Prostate gland (tissue), 2 donors: ENCODE measurements around the gene FAM83G. TPM values are rescaled to one million over a fixed set of nuclear protein-coding genes. Genes with fewer than 3 reads are reported as not detected.

ENCODE experiments used
- DNase-seq: peaks from one replicate; pipeline ENCODE4 v3.0.0-alpha.2; 2019; ENCODE audit warnings: low spot score
- H3K27ac ChIP-seq, 2 donors: fragments of 200-600 bp; sonication (generic); 2 replicates each; pipeline ENCODE4 v1.5.1; 2017 to 2019
- H3K27me3 ChIP-seq: fragments of 200-600 bp; sonication (generic); replicated peaks from 2 replicates; pipeline ENCODE4 v1.5.1; 2019; ENCODE audit not compliant: insufficient read depth
- H3K36me3 ChIP-seq, 2 donors: fragments of 200-600 bp; sonication (generic); 1 replicate in 1 of 2; 2 replicates in 1 of 2; pipeline versions ENCODE4 v1.5.1 to v1.8.1; 2017 to 2019
- H3K4me1 ChIP-seq: fragments of 200-600 bp; sonication (generic); replicated peaks from 2 replicates; pipeline ENCODE4 v1.5.1; 2019
- H3K4me3 ChIP-seq, 2 donors: fragments of 200-600 bp; sonication (generic); 2 replicates each; pipeline ENCODE4 v1.5.1; 2017 to 2019
- H3K9me3 ChIP-seq: fragments of 200-600 bp; sonication (generic); 2 replicates; pipeline ENCODE4 v1.5.1; 2017
- CTCF ChIP-seq, 4 experiments: fragments of 200-600 bp in 2 of 4; fragments of 450-650 bp in 2 of 4; sonication (generic) in 2 of 4; IDR thresholded peaks; 1 replicate in 3 of 4; 2 replicates in 1 of 4; pipeline ENCODE4 v1.5.1; 2016 to 2019; ENCODE audit warnings: antibody characterized with exemption in 4 of 4, mild to moderate bottlenecking in 2 of 4, moderate library complexity in 2 of 4
- POLR2A ChIP-seq: fragments of 450-650 bp; IDR thresholded peaks from one replicate; pipeline ENCODE4 v1.6.1; 2016; ENCODE audit warnings: antibody characterized with exemption, mild to moderate bottlenecking
- POLR2AphosphoS5 ChIP-seq: sonication (generic); formaldehyde crosslinking; IDR thresholded peaks from one replicate; pipeline ENCODE4 v1.6.1; 2017; ENCODE audit warnings: antibody characterized with exemption
- WGBS: methylation state at CpG from one replicate; pipeline ENCODE4 v1.1.5; 2018; 5-methylcytosine and 5-hydroxymethylcytosine counted together
- intact Hi-C: fragments of 100-400 bp; cut with DNase I; formaldehyde crosslinking; loops from one replicate; pipeline ENCODE4 v1.14.2; 2022
- total RNA-seq, 2 donors: library from RNA; depleted of rRNA; stranded (reverse); fragments of >200 nt; gene quantifications; one replicate each; pipeline ENCODE4 v1.1.0, GENCODE V29; 2016

Gene FAM83G
- total RNA-seq, 2 donors from 2014 or later, result 7.3 to 9.5 TPM

DNA sequence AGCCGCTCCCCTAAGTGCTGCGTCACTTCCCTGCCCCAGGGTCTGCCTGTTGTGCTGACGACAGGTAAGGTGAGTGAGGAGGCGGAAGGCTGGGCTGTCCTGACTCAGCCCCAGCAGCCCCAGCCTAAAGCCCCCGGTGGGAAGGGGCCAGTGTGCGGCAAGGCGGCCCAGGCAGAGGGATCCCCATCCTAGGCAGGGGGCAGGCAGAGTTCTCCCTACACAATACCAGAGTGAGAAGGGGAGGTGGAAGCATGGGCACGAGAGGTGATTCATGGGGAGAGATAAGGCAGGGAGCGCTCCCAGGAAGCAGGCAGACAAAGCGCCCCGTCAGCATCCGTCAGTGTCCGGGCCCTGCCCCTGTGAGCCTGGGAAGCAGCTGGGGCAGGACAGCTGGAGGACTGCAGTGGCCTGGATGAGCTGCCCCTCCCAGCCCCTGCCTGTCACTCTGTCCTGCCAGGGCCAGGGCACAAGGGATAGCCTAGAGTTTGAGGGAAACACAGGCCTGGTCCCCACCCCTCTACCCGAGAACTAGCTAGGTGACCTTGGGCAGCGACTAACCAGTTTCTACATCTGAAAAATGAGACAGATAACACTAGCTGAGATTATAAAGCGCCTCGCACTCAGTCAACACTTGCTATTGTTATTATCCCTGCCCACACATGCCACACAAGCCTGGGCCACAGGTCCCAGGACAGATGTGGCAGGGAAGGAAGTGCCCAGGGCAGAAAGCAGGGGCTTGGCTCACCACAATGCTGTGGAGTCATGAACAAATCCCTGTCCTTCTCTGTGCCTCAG is 3.8 kb downstream of the FAM83G start:
- Histone ChIP-seq H3K4me1 (no peaks in the 10 kb centered on the region), H3K27ac (no peak overlapping the region), H3K36me3 (no peaks in the 10 kb centered on the region), H3K27me3 (no peaks in the 10 kb centered on the region), H3K9me3 (no peaks in the 10 kb centered on the region), H3K4me3 (no peak overlapping the region)
- TF ChIP-seq POLR2A, result no peak
- TF ChIP-seq CTCF (IDR thresholded peaks at IDR 0.05), result no peak
- TF ChIP-seq POLR2AphosphoS5, result no peak
- DNase-seq, result no peak
- WGBS, result 66% methylated on average over 17 of the region's 17 CpGs
- intact Hi-C loops, result loop anchor here (5.0 kb wide), 1 partner anchor 38 kb away; no protein-coding TSS in a partner anchor

GRCh38 chr17:18999911-19000310 is 4.7 kb downstream of the FAM83G start:
- H3K4me1 ChIP-seq, result no peaks in the 10 kb centered on the region

GRCh38 chr17:18999394-18999793 is 5.2 kb downstream of the FAM83G start:
- Histone ChIP-seq H3K9me3 (no peaks in the 10 kb centered on the region), H3K4me3 (no peak overlapping the region), H3K27ac (no peak overlapping the region), H3K4me1 (no peaks in the 10 kb centered on the region), H3K36me3 (no peaks in the 10 kb centered on the region), H3K27me3 (no peaks in the 10 kb centered on the region)
- no peak for DNase-seq
- intact Hi-C loops, result no loop called here
- WGBS, result 91% methylated on average over 8 of the region's 8 CpGs
- no peak for TF ChIP-seq POLR2A
- TF ChIP-seq POLR2AphosphoS5, result no peak
- no peak for TF ChIP-seq CTCF (IDR thresholded peaks at IDR 0.05)

More at GRCh38 chr17:18999911-19000310, 4.7 kb downstream of the FAM83G start:
- no peak for DNase-seq
- WGBS, result 60% methylated on average over 6 of the region's 6 CpGs
- no peak for TF ChIP-seq POLR2A
- no peak for TF ChIP-seq CTCF (IDR thresholded peaks at IDR 0.05)
- TF ChIP-seq POLR2AphosphoS5, result no peak
- intact Hi-C loops, result loop anchor here (5.0 kb wide), 1 partner anchor 38 kb away; no protein-coding TSS in a partner anchor
- H3K36me3 ChIP-seq, result no peaks in the 10 kb centered on the region
- no peaks in the 10 kb centered on the region for H3K9me3 ChIP-seq
- H3K4me3 ChIP-seq, result no peak overlapping the region
- H3K27ac ChIP-seq, result no peak overlapping the region
- H3K27me3 ChIP-seq, result no peaks in the 10 kb centered on the region

DNA sequence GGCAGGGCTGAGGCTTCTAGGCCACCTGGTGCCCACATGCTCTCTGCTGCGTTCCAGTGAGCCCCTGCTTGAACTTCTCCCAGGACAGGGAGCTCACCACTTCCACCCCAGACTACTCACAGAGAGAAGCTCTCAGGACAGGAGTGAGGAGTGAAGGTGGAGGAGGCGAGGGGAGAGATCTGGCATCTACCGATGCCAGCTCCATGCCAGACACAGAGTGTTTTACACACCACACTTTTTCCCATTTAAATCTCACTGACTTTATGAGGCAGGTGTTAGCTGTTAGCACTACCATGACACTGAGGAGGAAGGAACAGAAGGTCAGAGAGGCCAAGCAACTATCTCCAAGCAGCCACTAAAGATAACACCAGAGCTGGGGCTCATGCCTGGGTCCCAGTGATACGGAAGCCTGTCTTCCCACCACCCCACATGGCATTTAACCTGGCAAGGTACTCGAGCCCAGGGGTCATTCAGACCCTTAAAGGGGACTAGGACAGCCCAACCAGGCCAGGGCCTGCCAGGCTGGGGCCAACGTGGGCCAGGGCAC is 6.8 kb downstream of the FAM83G start:
- Histone ChIP-seq H3K4me3 (no peak overlapping the region), H3K27me3 (no peaks in the 10 kb centered on the region), H3K27ac (no peak overlapping the region), H3K9me3 (no peaks in the 10 kb centered on the region), H3K36me3 (no peaks in the 10 kb centered on the region), H3K4me1 (no peaks in the 10 kb centered on the region)
- 83% methylated on average over 6 of the region's 6 CpGs for WGBS
- intact Hi-C loops, result no loop called here
- no peak for DNase-seq
- TF ChIP-seq POLR2A (no peak), CTCF (IDR thresholded peaks at IDR 0.05) (no peak)

DNA sequence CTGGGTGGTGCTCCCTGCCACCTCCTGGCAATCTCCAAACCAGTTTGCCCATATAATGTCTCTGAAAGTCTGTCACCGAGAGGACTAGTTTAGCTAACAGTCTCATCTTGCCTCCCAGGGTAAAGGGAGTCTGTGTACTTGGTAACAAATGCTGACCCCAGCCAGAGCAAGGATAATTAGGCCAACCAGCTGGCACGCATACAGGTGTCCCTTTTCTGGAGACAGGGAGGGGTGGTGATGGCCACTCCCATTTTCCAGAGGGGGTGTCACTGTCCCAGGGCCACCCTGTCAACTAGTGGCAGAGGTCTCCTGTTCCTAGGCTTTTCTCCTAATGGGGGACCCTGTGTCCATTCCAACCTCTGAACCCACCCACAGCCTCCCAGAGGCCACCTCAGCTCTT is 8.1 kb downstream of the FAM83G start:
- no peak for TF ChIP-seq POLR2A
- TF ChIP-seq POLR2AphosphoS5, result no peak
- TF ChIP-seq CTCF (IDR thresholded peaks at IDR 0.05), result no peak
- Histone ChIP-seq H3K9me3 (no peaks in the 10 kb centered on the region), H3K36me3 (no peaks in the 10 kb centered on the region), H3K4me3 (no peak overlapping the region), H3K27me3 (no peaks in the 10 kb centered on the region), H3K4me1 (no peaks in the 10 kb centered on the region), H3K27ac (no peak overlapping the region)
- no peak for DNase-seq
- 95% methylated on average over 2 of the region's 2 CpGs for WGBS
- intact Hi-C loops, result no loop called here
